Measurements from ENCODE around the gene ZNF318.
"Not testable (repeated sequence)": the region's sequence is repeated elsewhere in the genome, so short reads cannot be mapped to it uniquely, and the experiment has no call there.

ZNF318 gene, protein sequence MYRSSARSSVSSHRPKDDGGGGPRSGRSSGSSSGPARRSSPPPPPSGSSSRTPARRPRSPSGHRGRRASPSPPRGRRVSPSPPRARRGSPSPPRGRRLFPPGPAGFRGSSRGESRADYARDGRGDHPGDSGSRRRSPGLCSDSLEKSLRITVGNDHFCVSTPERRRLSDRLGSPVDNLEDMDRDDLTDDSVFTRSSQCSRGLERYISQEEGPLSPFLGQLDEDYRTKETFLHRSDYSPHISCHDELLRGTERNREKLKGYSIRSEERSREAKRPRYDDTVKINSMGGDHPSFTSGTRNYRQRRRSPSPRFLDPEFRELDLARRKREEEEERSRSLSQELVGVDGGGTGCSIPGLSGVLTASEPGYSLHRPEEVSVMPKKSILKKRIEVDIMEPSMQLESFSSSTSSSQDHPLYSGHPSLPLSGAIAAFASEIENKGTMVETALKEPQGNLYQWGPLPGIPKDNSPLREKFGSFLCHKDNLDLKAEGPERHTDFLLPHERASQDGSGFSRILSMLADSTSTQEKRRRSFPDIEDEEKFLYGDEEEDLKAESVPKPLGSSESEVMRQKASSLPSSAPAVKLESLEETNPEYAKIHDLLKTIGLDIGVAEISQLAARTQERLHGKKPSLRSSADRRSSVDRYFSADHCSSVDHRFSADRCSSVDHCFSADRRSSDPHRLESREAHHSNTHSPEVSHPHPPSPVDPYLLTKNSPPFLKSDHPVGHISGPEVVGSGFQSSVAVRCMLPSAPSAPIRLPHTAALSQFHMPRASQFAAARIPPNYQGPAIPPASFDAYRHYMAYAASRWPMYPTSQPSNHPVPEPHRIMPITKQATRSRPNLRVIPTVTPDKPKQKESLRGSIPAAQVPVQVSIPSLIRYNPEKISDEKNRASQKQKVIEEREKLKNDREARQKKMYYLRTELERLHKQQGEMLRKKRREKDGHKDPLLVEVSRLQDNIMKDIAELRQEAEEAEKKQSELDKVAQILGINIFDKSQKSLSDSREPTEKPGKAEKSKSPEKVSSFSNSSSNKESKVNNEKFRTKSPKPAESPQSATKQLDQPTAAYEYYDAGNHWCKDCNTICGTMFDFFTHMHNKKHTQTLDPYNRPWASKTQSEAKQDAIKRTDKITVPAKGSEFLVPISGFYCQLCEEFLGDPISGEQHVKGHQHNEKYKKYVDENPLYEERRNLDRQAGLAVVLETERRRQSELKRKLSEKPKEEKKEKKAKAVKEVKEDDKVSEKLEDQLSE (N-terminal part only)

DNA sequence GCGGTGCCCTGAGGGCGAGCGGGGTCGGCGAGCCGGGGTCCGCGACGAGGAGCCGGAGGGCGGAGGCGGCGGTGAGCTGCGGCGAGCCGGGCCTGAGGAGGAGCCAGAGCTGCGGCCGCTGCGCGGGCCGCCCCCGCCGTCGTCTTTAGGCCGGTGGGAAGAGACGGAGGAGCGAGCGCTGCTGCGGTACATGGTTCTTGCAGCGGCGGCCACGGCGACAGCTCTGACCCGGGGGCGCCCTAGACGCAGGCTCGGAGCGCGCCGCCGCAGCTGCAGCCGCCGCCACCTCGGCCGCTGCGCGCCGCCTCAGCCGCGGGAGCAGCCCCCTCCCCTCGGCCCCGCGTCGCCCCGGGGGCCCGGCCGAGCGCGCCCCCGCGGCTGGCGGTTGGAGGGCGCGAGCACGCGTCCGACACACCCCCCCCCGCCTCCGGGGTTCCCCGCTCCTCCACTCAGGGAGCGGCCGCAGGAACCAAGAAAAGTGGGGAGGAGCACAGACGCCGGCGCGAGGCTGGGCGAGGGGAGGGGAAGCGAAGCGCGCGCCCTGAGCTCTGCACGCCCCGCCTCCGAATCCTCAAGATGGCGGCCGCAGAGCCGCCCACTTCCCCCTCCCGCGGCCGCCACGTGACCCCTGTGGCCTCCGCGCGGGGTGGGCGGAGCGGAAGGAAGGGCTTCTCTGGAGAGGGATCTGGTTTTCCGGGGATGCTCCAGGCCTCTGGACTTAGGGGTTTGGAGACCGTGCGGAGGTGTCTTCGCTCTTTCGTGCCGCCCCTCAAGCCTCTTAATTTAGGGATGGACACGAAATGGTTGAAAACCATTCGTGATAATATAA is at the start of gene ZNF318:
ZNF318 (minus strand) TSS at position 474 of the 829 bp plus-strand sequence; CDS start at position 192, 282 bp downstream.
- DNase-seq = peak; percentile 96

DNA sequence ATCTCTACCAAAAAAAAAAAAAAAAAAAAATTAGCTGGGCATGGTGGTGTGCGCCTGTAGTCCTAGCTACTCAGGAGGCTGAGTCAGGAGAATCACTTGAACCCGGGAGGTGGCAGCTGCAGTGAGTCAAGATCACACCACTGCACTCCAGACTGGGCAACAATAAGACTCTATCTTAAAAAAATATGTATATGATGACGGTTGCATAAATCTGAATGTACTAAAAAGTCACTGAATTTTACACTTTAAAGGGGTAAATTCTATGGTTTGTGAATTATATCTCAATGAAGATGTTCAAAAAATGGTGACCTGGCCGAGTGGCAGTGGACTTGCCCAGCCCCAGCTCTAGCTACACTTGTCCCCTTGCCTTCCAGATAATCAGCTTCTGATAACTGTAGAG is 47.5 kb upstream of the ZNF318 start:
- no peak for DNase-seq

DNA sequence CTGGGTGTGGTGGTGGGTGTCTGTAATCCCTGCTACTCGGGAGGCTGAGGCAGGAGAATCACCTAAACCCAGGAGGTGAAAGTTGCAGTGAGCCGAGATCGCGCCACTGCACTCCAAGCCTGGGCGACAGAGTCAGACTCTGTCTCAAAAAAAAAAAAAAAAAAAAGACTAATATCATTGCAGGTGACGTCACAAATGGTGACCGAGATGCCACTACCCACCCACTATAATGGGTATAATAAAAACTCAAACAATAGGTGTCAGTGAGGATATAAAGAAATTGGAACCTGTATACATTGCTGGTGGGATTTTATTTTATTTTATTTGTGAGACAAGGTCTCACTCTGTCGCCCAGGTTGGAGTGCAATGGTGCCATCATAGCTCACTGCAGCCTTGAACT is 45.8 kb upstream of the ZNF318 start:
- not testable (repeated sequence) for DNase-seq

DNA sequence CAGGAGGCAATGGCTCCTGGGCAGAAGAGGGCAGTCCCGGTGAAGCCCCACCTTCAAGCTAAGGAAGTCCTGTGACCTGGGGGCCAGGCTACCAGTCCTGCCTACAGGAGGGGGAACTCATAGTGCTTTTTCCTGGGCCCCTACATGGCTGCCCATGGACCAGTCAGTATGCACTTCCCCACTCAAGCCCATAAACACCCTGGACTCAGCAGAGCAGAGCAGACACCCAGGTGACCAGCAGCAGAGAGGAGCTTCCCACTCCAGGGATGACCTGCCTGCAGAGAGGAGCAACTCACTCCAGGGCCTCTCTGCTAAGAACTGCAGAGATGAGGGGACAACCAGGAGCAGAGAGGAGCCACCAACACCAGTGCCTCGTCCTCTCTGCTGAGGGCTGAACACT is 43.6 kb upstream of the ZNF318 start:
- DNase-seq = no peak

DNA sequence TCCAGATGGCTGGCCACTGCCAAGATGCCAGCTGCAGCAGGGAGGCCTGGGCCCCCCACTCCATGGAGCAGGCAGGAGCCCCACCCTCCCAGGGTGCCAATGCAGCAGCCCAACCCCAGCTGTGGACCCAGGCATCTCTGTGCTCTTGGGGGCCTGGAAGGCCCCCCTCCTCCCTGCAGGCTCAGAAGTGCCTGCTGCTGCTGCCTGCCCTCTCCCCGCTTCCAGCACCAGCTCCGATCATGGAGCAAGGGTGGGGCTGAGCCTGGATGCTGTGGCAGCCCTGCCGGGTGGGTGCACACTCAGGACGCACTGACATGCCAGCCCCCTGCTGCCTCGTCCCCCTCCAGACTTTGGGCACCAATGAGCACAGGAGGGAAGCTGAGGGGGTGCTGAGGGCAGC is 43.1 kb upstream of the ZNF318 start:
- no peak for DNase-seq

DNA sequence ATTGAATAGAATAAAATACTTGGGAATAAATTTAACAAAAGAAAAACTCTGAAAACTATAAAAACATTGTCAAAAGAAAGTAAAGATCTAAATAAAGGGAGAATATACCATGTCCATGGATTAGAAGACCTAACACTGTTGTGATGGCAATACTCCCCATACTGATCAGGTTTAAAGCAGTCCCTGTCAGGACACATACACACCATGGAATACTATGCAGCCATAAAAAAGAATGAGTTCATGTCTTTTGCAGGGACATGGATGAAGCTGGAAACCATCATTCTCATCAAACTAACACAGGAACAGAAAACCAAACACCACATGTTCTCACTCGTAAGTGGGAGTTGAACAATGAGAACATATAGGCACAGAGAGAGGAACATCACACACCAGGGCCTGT is 41.3 kb upstream of the ZNF318 start:
- DNase-seq = not testable (repeated sequence)

DNA sequence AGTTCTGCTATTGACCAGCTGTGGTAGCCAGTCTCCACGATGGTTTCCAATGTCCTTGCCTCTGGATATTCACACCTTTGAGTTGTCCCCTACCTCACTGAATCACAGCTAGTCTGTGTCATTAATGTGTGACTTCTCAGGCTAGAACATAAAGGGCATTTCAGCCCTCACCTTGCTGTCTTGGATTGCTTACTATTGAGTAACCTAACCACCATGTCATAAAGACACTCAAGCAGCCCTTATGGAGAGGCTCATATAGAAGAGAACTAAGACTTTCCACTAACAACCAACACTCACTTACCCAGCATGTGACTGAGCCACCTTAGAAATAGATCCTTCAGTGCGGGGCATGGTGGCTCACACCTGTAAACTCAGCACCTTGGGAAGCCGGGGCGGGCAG is 38.8 kb upstream of the ZNF318 start:
- no peak for DNase-seq

DNA sequence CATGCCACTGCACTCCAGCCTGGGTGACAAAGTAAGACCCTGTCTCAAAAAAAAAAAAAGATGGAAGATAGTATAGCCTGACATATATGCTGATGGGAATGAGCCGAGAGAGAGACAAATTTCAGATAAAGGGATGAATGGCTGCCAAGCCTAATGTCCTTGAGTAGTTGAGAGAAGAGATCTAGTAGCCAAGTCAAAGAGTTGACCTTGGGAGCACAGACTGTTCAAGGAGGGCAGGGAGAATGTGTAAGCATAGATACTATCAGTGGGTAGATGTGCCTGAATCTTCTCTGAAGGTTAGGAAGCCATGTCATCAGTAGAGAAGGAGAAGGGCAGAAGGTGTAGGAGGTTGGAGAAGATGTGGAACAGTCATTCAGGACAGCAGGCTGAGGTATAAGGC is 37.8 kb upstream of the ZNF318 start:
- DNase-seq = no peak

DNA sequence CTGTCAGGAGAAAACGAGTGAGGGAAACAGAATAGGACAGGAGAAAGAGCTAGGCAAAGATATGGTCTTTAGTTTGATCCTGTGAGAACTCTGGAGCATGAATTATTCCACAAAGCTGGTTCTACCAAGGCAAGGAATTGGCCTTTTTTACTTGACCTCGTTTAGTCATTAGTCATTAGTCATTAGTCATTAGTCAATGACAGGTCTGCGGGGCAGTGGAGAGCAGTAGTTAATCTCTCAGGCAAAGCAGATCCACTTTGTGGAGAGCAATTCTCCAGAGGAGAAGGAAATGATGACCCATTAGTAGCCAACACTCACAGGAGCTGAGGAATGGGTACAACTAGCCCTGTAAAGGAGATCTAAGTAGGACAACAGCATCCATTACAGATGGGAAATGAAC is 35.9 kb upstream of the ZNF318 start:
- DNase-seq = no peak

DNA sequence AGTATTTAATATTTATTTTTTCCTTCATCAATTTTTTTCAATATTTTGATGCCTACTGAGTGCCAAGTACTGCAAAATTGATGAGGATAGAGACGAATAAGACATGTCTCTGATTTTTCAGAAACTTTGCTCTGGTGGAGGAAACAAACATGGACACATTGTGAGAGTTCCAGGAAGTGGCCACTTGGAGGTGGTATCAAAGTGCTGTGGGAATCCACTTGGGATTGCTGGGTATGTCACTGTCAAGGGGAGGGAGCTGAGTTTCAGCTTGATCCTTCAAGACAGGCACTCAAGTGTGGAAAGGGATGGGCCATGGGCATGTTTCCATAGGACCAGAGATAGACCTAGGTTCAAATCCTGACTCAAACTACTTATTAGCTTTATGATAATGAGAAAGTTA is 33.4 kb upstream of the ZNF318 start:
- DNase-seq = no peak

DNA sequence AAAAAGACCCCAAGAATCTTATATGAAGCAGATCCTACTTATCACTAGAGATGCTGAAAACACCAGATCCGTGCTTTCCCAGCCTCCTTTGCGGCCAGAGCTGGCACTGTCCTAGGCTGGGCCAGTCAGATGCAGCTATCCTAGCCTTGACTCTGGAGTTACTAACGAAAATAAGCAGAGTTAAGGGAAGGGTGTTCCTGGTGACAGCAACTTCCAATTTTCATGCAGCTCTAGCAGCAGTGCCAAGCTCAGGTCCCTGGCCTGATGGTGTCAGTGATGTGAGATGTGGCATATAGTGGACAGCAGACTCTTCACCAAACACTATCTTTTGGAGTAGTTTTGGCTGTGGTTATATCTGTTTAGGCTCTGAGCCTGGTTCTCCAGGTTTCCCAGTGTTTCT is 32.3 kb upstream of the ZNF318 start:
- DNase-seq = no peak

DNA sequence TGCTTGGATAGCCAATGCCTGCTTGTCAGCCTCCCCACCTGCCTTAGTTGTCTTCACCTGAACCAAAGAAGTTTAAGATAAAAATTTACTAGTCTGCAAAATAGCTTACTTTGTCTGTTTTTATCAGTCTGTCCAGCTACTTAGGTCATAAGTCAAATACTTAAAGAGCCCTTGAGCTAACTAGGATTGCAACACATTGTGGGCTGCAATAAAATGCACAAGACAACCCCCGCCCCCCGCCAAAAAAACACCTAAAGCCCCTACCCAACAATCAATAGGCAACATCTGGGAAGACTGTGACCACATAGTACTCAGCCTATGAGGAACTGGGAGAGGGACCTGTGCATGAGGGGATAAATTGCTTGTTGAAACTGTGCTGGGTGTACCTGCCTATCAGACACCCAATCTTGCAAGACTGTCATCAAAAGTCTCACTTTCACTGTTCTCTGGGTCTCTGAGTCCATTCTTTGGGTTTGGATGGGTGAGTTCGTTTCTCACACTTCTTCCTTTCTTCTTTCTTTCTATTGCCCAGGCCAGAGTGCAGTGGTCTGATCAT is 30.6 kb upstream of the ZNF318 start:
- no peak for DNase-seq

DNA sequence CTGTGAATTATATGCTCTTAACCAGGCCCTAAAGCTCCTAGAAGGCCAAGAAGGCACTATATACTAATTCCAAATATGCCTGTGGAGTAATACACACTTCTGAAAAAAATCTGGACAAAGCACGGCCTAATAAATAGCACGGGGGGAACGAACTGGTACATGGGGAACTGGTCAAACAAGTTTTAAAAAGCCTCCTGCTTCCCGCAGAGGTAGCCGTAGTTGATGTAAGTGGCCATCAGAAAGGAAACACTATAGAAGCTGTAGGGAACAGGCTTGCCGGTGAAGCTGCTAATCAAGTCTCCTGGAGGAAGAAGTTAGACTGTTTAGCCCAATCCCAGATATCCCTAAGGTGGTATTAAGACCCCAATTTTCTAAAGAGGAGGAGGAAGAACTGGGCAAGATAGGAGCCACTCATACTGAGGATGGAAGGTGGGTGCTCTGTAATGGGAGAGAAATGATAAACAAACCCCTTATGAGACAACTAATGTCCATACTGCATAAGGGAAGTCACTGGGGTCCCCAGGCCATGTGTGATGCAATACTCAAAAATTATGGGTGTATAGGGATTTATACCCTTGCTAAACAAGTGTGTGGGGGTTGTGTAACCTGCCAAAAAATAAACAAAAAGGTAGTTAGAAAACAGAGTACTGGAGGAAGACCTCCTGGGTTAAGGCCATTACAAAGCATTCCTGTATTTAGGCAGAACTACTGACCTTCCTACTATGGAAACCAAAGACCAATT is 27.1 kb upstream of the ZNF318 start:
- DNase-seq = no peak

DNA sequence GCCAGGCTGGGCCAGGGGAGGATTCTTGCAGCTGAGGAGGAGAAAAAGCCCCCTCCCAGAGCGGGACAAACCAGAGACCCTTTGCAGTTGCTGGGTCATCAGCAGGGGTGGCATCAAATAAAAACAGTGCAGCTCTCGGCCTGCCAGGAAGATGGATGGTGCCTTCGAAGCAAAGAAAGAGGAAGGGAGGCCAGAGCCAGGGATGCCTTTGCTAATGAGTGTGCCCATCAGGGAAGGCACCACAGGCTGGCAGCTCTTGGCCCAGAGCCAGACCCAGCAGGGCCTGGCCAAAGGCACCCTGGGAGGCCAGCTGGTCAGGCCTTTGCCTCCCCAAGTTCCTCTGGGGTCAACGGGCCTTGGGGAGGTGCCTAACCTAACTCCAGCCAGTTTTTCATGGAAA is 26.3 kb upstream of the ZNF318 start:
- DNase-seq = no peak

DNA sequence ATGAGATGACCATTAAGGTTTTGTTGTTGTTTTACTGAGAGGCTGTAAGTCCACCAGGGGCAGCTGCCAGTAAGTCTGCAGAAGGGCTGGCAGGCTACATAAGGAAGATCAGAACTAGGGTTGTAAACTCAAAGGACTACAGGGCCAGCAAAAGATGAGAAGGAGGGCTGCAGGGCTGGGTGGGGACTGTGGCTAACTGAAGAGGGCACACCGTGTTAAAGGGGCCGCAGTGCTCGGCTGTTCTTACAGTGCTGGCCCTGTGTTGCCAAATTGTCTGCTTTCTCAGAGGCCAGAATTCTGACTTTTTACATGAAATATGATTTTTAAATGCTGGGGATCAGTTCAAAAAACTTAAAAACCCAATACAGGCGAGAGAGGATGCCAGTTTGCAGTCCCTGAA is 25.5 kb upstream of the ZNF318 start:
- no peak for DNase-seq

DNA sequence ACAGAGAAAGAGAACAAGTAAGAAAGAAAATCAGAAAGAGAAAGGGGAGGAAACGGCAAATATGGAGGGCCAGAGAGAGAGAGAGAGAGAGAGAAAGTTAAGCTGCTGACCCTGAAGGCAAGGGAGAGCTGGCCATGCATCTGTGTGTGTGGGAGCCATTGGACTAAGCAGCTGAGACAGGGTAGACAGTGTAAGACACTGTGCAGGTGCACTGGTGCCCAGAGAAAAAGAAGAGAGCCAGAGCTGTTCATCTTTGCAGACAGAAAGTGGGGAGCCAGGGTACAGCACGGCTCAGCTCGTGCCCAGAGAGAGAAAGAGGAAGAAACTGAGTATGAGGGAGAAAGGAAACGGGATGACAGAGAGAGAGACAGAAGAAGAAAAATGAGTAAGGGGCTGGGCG is 24.2 kb upstream of the ZNF318 start:
- no peak for DNase-seq

DNA sequence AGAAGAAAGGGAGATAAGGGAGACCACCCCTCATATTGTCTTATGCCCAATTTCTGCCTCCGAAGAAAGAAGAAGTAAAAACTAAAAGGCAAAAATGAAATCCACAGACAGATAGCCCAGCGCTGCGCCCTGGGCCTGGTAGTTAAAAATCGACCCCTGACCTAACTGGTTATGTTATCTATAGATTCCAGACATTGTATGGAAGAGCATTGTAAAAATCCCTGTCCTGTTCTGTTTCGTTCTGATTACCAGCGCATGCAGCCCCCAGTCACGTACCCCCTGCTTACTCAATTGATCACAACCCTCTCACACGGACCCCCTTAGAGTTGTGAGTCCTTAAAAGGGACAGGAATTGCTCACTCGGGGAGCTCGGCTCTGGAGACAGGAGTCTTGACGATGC is 23.7 kb upstream of the ZNF318 start:
- peak; percentile 24 for DNase-seq

DNA sequence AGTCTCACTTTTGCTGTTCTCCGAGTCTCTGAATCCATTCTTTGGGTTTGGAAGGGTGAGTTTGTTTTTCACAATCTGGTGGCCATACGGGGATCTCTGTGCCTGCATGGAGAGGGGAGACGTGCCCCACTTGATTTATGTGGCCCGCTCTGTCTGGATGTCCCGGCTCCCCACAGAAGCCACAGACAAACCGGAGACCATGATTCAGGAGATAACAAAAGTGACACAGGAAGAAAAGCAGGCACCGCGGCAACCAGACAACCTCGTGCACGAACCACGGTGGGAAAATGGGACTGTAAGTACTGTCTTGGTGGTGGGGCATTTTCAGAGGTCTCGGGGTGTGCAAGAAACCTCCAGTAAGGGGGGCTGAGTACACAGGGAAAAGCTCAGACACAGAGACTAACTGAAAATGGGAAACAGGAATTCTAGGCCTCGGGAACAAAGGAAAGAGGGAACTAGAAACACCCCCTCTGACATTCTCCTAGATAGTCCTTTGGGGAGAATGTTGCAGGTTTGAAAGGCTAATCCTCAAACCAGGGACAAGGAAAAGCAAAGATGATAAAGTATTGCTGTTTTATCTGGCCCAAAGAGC is 22.1 kb upstream of the ZNF318 start:
- peak; percentile 37 for DNase-seq

DNA sequence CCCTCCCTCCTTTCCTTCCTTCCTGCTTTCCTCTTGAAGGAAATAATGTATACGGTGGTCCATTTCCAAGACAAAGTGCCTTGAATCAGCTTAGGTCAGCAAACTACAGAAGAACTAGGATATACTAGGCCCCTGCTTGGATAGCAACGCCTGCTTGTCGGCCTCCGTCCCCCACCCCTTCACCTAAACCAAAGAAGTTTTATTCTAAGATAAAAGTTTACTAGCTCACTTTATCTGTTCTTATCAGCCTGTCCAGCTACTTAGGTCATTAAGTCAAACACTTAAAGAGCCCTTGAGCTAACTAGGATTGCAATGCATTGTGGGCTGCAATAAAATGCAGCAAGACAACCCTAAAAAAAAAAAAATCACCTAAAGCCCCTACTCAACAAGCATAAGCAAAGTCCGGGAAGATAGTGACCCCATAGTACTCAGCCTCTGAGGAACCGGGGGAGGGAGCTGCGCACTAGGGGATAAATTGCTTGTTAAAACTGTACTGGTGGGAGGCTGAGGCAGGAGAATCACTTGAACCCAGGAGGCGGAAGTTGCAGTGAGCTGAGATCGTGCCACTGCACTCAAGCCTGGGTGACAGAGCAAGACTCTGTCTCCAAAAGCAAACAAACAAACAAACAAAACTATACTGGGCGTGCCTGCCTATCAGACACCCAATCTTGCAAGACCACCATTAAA is 21.4 kb upstream of the ZNF318 start:
- peak; percentile 61 for DNase-seq

DNA sequence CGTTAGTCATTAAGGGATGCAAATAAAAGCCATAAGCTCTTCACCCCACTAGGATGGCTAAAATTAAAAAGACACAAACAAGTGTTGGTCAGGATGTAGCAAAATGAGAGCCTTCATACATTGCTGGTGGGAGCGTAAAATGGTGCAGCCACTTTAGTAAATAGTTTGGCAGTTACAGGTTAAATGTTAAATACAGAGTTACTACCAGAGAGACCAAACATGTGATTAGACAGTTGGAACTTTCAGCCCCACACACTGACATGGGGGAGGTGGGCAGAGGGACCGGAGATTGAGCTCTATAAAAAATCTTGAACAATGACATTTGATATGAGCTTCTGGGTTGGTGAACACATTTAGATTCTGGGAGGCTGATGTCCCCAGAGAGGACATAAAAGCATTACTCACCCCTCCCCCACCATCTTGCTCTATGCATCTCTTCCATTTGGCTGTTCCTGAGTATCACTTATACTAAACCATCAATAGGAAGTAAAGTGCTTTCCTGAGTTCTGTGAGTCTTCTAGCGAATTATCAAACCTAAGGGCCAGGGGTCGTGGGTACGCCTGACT is 20.4 kb upstream of the ZNF318 start:
- DNase-seq = no peak

Measured in hematopoietic multipotent progenitor cell treated with erythropoietin and hydrocortisone succinate and interleukin-3 and kit ligand, for 8 days (in vitro differentiated cells).